HepG2 (cell line): ENCODE measurements around the gene BIVM. TPM values are rescaled to one million over a fixed set of nuclear protein-coding genes. Genes with fewer than 3 reads are reported as not detected.
A peak's percentile ranks its signal among the peaks of the same experiment; 100 is the strongest.

Experiments
- AGO1 ChIP-seq: fragments of 200-400 bp; formaldehyde crosslinking; IDR thresholded peaks from 2 replicates; pipeline ENCODE4 v1.6.1; 2017; ENCODE audit warnings: mild to moderate bottlenecking, low read depth, low read length, moderate library complexity; ENCODE audit not compliant: poor library complexity, severe bottlenecking
- BHLHE40 ChIP-seq: IDR thresholded peaks from 2 replicates; pipeline ENCODE4 v1.6.1; 2011; ENCODE audit warnings: low read length, improper control_type of control experiment
- HDAC2 ChIP-seq: sonication (generic); formaldehyde crosslinking; IDR thresholded peaks from 2 replicates; pipeline ENCODE4 v1.4.0; 2020; ENCODE audit warnings: missing genetic modification reagents
- HNF4A ChIP-seq: sonication (generic); formaldehyde crosslinking; IDR thresholded peaks from 2 replicates; pipeline ENCODE4 v1.4.0; 2020; ENCODE audit warnings: missing genetic modification reagents
- PRMT3 ChIP-seq: sonication (generic); formaldehyde crosslinking; IDR thresholded peaks from 2 replicates; pipeline ENCODE4 v1.8.1; 2022; ENCODE audit warnings: low read depth, mild to moderate bottlenecking, moderate library complexity, missing genetic modification reagents, borderline replicate concordance
- RARA ChIP-seq: IDR thresholded peaks from 2 replicates; pipeline ENCODE4 v1.6.1; 2016; ENCODE audit warnings: missing genetic modification reagents, missing compliant biosample characterization
- ZFAT ChIP-seq: sonication (generic); formaldehyde crosslinking; conservative IDR thresholded peaks from 2 replicates; pipeline ENCODE4 v1.8.1; 2023; ENCODE audit warnings: missing genetic modification reagents, inconsistent platforms
- ZNF550 ChIP-seq: sonication (generic); formaldehyde crosslinking; IDR thresholded peaks from 2 replicates; pipeline ENCODE4 v1.4.0; 2020; ENCODE audit warnings: mild to moderate bottlenecking, missing genetic modification reagents, borderline replicate concordance
- ZNF761 ChIP-seq: sonication (generic); formaldehyde crosslinking; conservative IDR thresholded peaks from 2 replicates; pipeline ENCODE4 v1.4.0; 2020; ENCODE audit warnings: mild to moderate bottlenecking, missing genetic modification reagents
- polyA plus RNA-seq, 8 experiments: library from polyadenylated mRNA; depleted of rRNA in 3 of 8; stranded (reverse) in 7 of 8; unstranded in 1 of 8; fragments of >200 nt; fragmentation: Illumina TruSeq in 4 of 8; extraction: Trizol in 4 of 8; gene quantifications; 2 replicates each; pipeline versions ENCODE4 v1.2.1 to v1.2.3, GENCODE V29; 2011 to 2016; ENCODE audit warnings: low read depth in 4 of 8, missing spikeins in 1 of 8, mixed read lengths in 1 of 8; ENCODE audit not compliant: insufficient read depth in 1 of 8
- total RNA-seq, 5 experiments: library from RNA; depleted of rRNA; stranded (reverse); fragments of >200 nt; fragmentation: Illumina TruSeq; extraction: Trizol; gene quantifications; 2 replicates each; pipeline ENCODE4 v1.2.3, GENCODE V29; 2016; ENCODE audit warnings: low read depth in 1 of 5
- TF ChIP-seq, protein P1 (sequence below): sonication (generic); formaldehyde crosslinking; IDR thresholded peaks from 2 replicates; pipeline ENCODE4 v1.4.0; 2020; ENCODE audit warnings: missing genetic modification reagents, mild to moderate bottlenecking, borderline replicate concordance
- TF ChIP-seq, protein P2 (sequence below): sonication (generic); formaldehyde crosslinking; IDR thresholded peaks from 2 replicates; pipeline ENCODE4 v1.4.0; 2020; ENCODE audit warnings: mild to moderate bottlenecking, missing genetic modification reagents, borderline replicate concordance
- TF ChIP-seq, protein P3 (sequence below): IDR thresholded peaks from 2 replicates; pipeline ENCODE4 v1.6.1; 2016; ENCODE audit warnings: low read depth, control low read depth
- TF ChIP-seq, protein P4 (sequence below): sonication (generic); formaldehyde crosslinking; IDR thresholded peaks from 2 replicates; pipeline ENCODE4 v1.4.0; 2020; ENCODE audit warnings: low read depth, mild to moderate bottlenecking, missing genetic modification reagents
- TF ChIP-seq, protein P5 (sequence below): sonication (generic); formaldehyde crosslinking; IDR thresholded peaks from 2 replicates; pipeline ENCODE4 v1.4.0; 2020; ENCODE audit warnings: missing genetic modification reagents; ENCODE audit errors: not compliant biosample characterization
- TF ChIP-seq, protein P6 (sequence below): IDR thresholded peaks from 2 replicates; pipeline ENCODE4 v1.6.1; 2016; ENCODE audit warnings: low read depth

Gene BIVM
- total and polyA plus RNA-seq, 2 of the 13 experiments (the other 11 are each of a cell fraction or from before 2014, with no cell fraction given), result 10.4 to 15.8 TPM

DNA sequence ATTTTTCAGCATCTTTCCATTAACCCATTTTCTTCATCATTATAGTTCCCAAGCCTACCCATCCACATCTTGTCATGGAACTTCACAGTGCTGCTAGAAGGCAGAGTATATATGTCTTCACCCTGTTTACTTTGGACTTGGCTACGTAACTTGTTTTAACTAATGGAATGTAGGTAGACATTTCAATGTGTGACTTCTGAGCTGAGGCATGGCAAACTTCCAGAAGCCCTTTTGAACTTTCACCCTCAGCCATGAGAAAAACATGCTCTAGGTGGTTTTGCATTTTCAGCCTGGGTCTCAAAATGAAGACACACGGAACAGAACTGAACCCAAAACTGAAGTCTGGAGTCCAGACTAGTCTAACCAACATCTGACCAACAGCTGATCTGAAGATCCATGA is 28.5 kb upstream of the BIVM start (continued):
- TF ChIP-seq, protein P1, sequence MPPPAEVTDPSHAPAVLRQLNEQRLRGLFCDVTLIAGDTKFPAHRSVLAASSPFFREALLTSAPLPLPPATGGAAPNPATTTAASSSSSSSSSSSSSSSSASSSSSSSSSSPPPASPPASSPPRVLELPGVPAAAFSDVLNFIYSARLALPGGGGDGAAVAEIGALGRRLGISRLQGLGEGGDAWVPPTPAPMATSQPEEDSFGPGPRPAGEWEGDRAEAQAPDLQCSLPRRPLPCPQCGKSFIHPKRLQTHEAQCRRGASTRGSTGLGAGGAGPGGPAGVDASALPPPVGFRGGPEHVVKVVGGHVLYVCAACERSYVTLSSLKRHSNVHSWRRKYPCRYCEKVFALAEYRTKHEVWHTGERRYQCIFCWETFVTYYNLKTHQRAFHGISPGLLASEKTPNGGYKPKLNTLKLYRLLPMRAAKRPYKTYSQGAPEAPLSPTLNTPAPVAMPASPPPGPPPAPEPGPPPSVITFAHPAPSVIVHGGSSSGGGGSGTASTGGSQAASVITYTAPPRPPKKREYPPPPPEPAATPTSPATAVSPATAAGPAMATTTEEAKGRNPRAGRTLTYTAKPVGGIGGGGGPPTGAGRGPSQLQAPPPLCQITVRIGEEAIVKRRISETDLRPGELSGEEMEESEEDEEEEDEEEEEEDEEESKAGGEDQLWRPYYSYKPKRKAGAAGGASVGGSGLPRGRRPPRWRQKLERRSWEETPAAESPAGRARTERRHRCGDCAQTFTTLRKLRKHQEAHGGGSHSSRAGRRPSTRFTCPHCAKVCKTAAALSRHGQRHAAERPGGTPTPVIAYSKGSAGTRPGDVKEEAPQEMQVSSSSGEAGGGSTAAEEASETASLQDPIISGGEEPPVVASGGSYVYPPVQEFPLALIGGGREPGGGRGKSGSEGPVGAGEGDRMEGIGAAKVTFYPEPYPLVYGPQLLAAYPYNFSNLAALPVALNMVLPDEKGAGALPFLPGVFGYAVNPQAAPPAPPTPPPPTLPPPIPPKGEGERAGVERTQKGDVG (CRISPR knock-in tag), result no peak
- no peak for TF ChIP-seq ZNF550
- TF ChIP-seq, protein P2, sequence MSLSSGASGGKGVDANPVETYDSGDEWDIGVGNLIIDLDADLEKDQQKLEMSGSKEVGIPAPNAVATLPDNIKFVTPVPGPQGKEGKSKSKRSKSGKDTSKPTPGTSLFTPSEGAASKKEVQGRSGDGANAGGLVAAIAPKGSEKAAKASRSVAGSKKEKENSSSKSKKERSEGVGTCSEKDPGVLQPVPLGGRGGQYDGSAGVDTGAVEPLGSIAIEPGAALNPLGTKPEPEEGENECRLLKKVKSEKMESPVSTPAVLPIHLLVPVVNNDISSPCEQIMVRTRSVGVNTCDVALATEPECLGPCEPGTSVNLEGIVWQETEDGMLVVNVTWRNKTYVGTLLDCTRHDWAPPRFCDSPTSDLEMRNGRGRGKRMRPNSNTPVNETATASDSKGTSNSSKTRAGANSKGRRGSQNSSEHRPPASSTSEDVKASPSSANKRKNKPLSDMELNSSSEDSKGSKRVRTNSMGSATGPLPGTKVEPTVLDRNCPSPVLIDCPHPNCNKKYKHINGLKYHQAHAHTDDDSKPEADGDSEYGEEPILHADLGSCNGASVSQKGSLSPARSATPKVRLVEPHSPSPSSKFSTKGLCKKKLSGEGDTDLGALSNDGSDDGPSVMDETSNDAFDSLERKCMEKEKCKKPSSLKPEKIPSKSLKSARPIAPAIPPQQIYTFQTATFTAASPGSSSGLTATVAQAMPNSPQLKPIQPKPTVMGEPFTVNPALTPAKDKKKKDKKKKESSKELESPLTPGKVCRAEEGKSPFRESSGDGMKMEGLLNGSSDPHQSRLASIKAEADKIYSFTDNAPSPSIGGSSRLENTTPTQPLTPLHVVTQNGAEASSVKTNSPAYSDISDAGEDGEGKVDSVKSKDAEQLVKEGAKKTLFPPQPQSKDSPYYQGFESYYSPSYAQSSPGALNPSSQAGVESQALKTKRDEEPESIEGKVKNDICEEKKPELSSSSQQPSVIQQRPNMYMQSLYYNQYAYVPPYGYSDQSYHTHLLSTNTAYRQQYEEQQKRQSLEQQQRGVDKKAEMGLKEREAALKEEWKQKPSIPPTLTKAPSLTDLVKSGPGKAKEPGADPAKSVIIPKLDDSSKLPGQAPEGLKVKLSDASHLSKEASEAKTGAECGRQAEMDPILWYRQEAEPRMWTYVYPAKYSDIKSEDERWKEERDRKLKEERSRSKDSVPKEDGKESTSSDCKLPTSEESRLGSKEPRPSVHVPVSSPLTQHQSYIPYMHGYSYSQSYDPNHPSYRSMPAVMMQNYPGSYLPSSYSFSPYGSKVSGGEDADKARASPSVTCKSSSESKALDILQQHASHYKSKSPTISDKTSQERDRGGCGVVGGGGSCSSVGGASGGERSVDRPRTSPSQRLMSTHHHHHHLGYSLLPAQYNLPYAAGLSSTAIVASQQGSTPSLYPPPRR, result peak; percentile 37; the same call in 1 of the 2 replicates
- TF ChIP-seq, protein P3, sequence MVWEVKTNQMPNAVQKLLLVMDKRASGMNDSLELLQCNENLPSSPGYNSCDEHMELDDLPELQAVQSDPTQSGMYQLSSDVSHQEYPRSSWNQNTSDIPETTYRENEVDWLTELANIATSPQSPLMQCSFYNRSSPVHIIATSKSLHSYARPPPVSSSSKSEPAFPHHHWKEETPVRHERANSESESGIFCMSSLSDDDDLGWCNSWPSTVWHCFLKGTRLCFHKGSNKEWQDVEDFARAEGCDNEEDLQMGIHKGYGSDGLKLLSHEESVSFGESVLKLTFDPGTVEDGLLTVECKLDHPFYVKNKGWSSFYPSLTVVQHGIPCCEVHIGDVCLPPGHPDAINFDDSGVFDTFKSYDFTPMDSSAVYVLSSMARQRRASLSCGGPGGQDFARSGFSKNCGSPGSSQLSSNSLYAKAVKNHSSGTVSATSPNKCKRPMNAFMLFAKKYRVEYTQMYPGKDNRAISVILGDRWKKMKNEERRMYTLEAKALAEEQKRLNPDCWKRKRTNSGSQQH (CRISPR knock-in tag), result no peak
- no peak for TF ChIP-seq ZFAT (CRISPR knock-in tag)
- TF ChIP-seq AGO1, result no peak
- TF ChIP-seq, protein P4, sequence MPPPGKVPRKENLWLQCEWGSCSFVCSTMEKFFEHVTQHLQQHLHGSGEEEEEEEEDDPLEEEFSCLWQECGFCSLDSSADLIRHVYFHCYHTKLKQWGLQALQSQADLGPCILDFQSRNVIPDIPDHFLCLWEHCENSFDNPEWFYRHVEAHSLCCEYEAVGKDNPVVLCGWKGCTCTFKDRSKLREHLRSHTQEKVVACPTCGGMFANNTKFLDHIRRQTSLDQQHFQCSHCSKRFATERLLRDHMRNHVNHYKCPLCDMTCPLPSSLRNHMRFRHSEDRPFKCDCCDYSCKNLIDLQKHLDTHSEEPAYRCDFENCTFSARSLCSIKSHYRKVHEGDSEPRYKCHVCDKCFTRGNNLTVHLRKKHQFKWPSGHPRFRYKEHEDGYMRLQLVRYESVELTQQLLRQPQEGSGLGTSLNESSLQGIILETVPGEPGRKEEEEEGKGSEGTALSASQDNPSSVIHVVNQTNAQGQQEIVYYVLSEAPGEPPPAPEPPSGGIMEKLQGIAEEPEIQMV (CRISPR knock-in tag), result no peak
- TF ChIP-seq, protein P5, sequence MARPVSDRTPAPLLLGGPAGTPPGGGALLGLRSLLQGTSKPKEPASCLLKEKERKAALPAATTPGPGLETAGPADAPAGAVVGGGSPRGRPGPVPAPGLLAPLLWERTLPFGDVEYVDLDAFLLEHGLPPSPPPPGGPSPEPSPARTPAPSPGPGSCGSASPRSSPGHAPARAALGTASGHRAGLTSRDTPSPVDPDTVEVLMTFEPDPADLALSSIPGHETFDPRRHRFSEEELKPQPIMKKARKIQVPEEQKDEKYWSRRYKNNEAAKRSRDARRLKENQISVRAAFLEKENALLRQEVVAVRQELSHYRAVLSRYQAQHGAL (CRISPR knock-in tag), result no peak
- peak; percentile 58 for TF ChIP-seq RARA (CRISPR knock-in tag)
- TF ChIP-seq BHLHE40, result no peak
- TF ChIP-seq PRMT3 (CRISPR knock-in tag), result no peak
- 0 out of 2 replicates have a peak, but pooled peaks have one; percentile 16 for TF ChIP-seq HDAC2
- TF ChIP-seq, protein P6, sequence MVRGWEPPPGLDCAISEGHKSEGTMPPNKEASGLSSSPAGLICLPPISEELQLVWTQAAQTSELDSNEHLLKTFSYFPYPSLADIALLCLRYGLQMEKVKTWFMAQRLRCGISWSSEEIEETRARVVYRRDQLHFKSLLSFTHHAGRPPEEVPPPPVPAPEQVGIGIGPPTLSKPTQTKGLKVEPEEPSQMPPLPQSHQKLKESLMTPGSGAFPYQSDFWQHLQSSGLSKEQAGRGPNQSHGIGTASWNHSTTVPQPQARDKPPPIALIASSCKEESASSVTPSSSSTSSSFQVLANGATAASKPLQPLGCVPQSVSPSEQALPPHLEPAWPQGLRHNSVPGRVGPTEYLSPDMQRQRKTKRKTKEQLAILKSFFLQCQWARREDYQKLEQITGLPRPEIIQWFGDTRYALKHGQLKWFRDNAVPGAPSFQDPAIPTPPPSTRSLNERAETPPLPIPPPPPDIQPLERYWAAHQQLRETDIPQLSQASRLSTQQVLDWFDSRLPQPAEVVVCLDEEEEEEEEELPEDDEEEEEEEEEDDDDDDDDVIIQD (CRISPR knock-in tag), result 0 out of 2 replicates have a peak, but pooled peaks have one; percentile 24
- peak; percentile 74 for TF ChIP-seq HNF4A (CRISPR knock-in tag)
- TF ChIP-seq ZNF761 (CRISPR knock-in tag), result no peak
